ENCODE data around the gene XPO6.

Gene XPO6

DNA sequence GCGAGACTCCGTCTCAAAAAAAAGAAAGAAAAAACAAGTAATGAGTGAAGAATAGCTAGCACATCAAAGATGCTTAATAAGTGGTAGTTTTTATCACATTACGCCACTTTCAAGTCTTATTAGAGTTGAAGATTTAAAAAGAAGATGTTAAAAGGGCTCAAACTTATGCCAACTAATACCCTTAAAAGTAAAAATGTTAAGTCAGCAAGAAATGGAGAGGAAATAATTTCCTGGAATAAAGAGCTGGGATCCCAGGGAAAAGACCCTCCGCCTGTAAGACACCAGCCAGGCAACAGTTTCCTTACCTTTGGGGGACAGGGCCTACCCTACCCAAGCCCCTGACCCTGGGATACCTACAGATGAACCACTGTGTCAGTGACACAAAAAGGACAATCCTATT is 3.6 kb downstream of the XPO6 start:
- TF ChIP-seq, protein P1, sequence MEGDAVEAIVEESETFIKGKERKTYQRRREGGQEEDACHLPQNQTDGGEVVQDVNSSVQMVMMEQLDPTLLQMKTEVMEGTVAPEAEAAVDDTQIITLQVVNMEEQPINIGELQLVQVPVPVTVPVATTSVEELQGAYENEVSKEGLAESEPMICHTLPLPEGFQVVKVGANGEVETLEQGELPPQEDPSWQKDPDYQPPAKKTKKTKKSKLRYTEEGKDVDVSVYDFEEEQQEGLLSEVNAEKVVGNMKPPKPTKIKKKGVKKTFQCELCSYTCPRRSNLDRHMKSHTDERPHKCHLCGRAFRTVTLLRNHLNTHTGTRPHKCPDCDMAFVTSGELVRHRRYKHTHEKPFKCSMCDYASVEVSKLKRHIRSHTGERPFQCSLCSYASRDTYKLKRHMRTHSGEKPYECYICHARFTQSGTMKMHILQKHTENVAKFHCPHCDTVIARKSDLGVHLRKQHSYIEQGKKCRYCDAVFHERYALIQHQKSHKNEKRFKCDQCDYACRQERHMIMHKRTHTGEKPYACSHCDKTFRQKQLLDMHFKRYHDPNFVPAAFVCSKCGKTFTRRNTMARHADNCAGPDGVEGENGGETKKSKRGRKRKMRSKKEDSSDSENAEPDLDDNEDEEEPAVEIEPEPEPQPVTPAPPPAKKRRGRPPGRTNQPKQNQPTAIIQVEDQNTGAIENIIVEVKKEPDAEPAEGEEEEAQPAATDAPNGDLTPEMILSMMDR (IDR thresholded peaks at IDR 0.05; ENCODE audit: low read depth, low read length) = no peak
- no peak overlapping the region for H3K4me3 ChIP-seq (ENCODE audit: low read depth, low read length)

DNA sequence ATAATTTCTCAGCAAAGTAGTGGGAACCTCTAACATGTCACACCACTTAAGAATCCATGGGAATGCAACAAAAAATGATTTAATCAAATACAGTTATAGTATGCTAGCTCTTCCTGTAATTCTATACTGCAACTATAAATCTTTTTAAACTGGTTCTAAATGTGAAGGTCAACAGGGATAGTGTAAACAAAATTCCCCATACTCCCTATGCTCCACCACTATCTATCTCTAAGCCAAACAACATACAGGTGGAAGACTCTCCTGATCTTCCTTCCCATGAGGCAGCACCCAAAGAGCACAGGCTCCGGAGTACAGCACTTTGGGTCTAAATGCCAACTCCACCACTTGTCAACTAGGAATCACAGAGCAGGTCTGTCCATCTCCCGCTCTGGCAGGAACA is 4.4 kb downstream of the XPO6 start:
- H3K4me3 ChIP-seq (ENCODE audit: low read depth, low read length) = no peak overlapping the region
- TF ChIP-seq, protein P1 (IDR thresholded peaks at IDR 0.05; ENCODE audit: low read depth, low read length) = no peak

DNA sequence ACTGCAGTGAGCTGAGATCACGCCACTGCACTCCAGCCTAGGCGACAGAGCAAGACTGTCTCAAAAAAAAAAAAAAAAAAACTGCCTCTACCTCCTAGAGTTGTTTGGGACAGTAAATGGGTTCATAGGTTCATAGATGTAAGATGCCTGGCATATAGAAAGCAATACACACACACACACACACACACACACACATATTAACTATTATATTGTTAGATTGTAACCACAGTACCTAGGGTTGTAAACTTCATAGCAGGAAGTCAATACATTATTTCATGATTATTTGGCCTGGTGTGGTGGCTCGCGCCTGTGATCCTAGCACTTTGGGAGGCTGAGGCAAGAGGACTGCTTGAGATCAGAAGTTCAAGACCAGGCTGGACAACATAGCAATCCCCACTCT is 5.8 kb downstream of the XPO6 start:
- TF ChIP-seq, protein P1 (IDR thresholded peaks at IDR 0.05; ENCODE audit: low read depth, low read length) = no peak
- H3K4me3 ChIP-seq (ENCODE audit: low read depth, low read length) = no peak overlapping the region

DNA sequence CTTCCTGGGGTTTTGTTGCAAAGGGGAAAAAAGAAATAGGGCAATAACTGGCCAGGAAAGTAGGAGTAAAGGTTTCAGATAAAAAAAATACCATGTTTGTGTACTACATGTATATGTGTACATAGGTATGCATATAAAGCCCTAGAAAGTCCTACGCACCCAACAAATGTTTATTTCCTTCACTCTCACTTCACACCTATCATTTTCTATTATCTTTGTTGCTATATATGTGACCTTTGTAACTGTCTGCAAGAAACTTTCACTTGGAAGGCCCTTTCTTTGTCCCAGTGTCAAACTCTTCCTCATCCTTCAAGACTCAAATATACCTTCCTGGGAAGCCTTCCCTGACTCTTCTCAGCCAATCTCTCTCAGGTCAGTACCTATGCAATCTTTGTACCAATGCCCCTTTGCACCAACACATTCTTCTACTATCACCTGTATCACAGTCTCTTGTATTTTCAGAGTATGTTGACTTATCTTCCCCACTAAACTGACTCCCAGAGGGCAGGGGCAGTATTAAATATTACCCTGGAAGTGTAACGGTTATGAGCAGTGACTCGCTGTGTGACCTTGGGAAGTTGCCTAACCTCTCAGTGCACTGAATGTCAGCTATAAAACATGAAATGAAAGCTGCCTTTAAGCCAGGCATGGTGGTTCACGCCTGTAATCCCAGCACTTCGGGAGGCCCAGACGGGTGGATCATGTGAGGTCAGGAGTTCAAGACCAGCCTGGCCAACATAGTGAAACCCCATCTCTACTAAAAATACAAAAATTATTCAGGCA is 6.5 kb downstream of the XPO6 start:
- H3K4me3 ChIP-seq (ENCODE audit: low read depth, low read length) = no peak overlapping the region
- TF ChIP-seq, protein P1 (IDR thresholded peaks at IDR 0.05; ENCODE audit: low read depth, low read length) = no peak

DNA sequence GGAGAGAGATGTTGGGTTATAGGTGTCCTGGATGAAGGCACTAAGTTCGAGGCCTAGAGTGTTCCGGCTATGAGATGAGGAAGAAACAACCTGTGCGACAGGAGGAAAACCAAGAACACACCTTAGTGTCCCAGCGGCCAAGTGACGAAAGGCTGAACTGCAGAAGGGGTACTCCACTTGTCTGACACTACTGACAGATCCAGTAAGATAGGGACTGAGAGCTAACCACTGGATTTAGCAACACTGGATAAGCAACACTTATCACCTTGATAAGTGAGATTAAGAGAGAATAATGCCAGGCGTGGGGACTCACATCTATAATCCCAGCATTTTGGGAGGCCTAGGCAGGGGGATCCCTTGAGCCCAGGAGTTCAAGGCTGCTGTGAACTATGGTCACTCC is 7.1 kb downstream of the XPO6 start:
- H3K4me3 ChIP-seq (ENCODE audit: low read depth, low read length) = no peak overlapping the region
- TF ChIP-seq, protein P1 (IDR thresholded peaks at IDR 0.05; ENCODE audit: low read depth, low read length) = no peak

DNA sequence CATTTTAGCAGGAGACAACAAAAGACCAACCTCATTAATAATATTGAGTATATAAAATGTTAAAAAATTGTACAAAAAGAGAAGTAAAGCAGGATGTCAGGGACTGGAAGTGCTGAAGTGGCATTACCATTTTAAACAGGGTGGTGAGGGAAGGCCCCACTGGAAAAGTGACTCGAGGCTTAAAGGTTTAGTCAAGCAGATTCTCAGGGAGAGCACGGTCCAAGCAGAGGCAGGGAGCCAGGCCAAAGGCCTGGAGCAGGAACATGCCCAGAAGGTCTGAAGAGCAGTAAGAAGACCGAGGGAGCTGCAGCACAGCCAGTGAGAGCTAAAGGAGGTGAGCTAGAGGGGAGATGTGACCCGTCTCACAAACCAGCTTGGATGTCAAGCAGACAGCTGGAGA is 7.6 kb downstream of the XPO6 start:
- TF ChIP-seq, protein P1 (IDR thresholded peaks at IDR 0.05; ENCODE audit: low read depth, low read length) = no peak

DNA sequence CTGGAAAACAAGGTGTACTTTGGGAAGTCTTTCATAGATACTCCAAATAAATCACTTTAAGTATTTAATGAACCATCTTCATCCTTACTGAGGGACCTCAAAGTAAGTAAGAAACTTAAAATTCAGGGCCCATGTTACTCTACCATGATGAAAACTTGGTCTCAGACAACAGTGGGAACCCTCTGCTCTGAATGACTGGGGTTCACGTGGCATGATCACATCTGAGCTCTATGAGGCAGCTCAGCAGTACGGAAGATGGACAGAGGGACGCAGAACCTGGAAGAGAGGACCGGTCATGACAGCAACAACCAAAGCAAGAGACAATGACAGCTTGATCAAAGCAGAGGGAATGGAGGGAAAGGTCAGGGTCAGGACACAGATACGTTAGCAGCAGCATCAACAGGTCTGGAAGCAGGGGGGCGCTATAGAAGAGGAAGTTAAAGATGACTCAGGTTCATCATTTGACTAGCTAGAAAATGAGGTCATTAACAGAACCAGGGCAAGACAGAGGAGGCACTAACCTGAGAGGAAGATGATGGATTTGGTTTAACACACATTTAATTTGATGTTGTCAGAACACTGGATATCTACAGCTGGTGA is 9.5 kb downstream of the XPO6 start:
- no peak overlapping the region for H3K4me3 ChIP-seq (ENCODE audit: low read depth, low read length)
- TF ChIP-seq, protein P1 (IDR thresholded peaks at IDR 0.05; ENCODE audit: low read depth, low read length) = no peak

More for the DNA sequence above, 7.6 kb downstream of the XPO6 start:
- H3K4me3 ChIP-seq (ENCODE audit: low read depth, low read length) = no peak overlapping the region

Measured in WI38 (cell line).